Measurements from ENCODE around the gene RNF217.
A peak's percentile ranks its signal among the peaks of the same experiment; 100 is the strongest.

The RNF217 gene

GRCh38 chr6:124983383-124984083, 21.3 kb downstream of the RNF217 start:
- Histone ChIP-seq H3K27me3 (no peaks in the 10 kb centered on the region), H4K20me1 (no peaks in the 10 kb centered on the region), H3K4me3 (no peak overlapping the region), H3K27ac (no peak overlapping the region), H3K9me3 (replicated peaks in 1 of 11) (peaks cover 13 to 20% (median 14%) of the 10 kb centered on the region in 11 experiments), H3K36me3 (peaks cover 0 to 2% (median 0%) of the 10 kb centered on the region in 11 experiments; a peak in 1 of 22 replicates), H3K4me2 (no peak overlapping the region), H3K9ac (no peak overlapping the region), H3K4me1 (peaks cover 0 to 6% (median 0%) of the 10 kb centered on the region in 10 experiments; a peak in 7 of 20 replicates)
- TF ChIP-seq Cebpa-rat (IDR thresholded peaks at IDR 0.05), result no peak

DNA sequence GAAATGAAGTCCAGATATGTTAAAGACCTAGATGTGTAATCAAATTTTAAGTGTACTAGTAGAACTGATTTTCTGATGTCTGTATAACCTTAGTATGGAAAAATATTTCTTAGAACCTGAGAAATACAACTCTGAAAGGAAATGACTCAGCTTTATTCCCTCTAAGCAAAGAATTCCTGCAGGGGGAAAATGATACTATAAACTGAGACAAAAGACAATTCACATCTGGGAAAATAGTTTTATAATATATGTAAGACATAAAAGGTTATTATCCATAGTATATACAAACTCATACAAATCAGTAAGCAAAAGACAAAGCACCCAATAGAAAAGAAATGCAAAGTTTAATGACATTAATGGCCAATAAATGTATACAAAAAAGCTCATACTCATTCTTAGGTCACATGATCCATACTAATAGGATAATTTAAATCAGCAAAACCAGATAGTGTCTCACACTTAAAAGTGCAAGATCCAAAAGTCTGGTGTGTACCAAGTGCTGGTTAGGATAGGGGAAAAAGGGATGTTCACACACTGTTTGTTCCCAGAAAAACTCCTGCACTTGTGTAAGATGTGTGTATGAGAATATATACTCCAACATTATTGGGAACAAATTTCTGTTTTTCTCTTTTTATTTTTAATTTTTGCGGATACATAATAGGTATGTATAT, 22.6 kb downstream of the RNF217 start:
- Histone ChIP-seq H3K36me3 (no peaks in the 10 kb centered on the region), H3K4me3 (no peak overlapping the region), H4K20me1 (no peaks in the 10 kb centered on the region), H3K9me3 (replicated peaks in 1 of 11) (peaks cover under 1 to 7% (median 1%) of the 10 kb centered on the region in 11 experiments; a peak in 16 of 22 replicates), H3K9ac (no peak overlapping the region), H3K27me3 (no peaks in the 10 kb centered on the region), H3K27ac (no peak overlapping the region), H3K4me2 (no peak overlapping the region), H3K4me1 (peaks cover 0 to 6% (median 0%) of the 10 kb centered on the region in 10 experiments; a peak in 7 of 20 replicates)
- no peak for TF ChIP-seq Cebpa-rat (IDR thresholded peaks at IDR 0.05)

DNA sequence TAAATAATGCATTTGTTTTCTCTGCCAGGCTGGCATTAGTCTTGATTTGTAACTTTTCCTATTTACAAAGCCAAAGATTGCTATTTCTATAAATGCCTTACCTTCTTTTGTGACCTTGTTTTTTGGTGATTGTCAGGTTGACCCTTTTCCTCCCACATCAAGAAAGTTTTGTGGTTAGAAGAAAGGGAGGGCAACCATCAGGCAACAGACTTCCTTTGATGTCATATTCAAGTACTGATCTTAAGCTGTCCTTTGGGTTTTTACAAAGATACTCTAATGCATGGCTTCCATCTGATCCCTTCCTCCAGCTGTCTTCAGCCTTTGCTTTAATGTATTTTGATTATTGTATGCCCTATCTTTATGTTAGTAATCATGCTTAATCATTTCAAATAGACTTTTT, 23.9 kb downstream of the RNF217 start:
- H3K4me2 ChIP-seq, result peak overlapping the region in 2 of 11 experiments; percentile 14 to 37; a peak in 1 of 22 replicates
- H3K9me3 ChIP-seq (replicated peaks in 1 of 11), result no peaks in the 10 kb centered on the region
- TF ChIP-seq Cebpa-rat (IDR thresholded peaks at IDR 0.05), result no peak
- H4K20me1 ChIP-seq, result no peaks in the 10 kb centered on the region
- H3K4me1 ChIP-seq, result peaks cover 0 to 6% (median 0%) of the 10 kb centered on the region in 10 experiments; a peak in 7 of 20 replicates
- no peak overlapping the region for H3K4me3 ChIP-seq
- H3K27me3 ChIP-seq, result no peaks in the 10 kb centered on the region
- no peak overlapping the region for H3K9ac ChIP-seq
- no peaks in the 10 kb centered on the region for H3K36me3 ChIP-seq
- no peak overlapping the region for H3K27ac ChIP-seq

GRCh38 chr6:124987291-124987690, 25.1 kb downstream of the RNF217 start:
- no peak for TF ChIP-seq Cebpa-rat (IDR thresholded peaks at IDR 0.05)
- no peak overlapping the region for H3K27ac ChIP-seq
- H4K20me1 ChIP-seq, result no peaks in the 10 kb centered on the region
- H3K4me3 ChIP-seq, result no peak overlapping the region
- no peaks in the 10 kb centered on the region for H3K36me3 ChIP-seq
- H3K27me3 ChIP-seq, result no peaks in the 10 kb centered on the region
- no peak overlapping the region for H3K4me2 ChIP-seq
- peaks cover 0 to 6% (median 0%) of the 10 kb centered on the region in 10 experiments; a peak in 7 of 20 replicates for H3K4me1 ChIP-seq
- no peaks in the 10 kb centered on the region for H3K9me3 ChIP-seq (replicated peaks in 1 of 11)
- H3K9ac ChIP-seq, result no peak overlapping the region

DNA sequence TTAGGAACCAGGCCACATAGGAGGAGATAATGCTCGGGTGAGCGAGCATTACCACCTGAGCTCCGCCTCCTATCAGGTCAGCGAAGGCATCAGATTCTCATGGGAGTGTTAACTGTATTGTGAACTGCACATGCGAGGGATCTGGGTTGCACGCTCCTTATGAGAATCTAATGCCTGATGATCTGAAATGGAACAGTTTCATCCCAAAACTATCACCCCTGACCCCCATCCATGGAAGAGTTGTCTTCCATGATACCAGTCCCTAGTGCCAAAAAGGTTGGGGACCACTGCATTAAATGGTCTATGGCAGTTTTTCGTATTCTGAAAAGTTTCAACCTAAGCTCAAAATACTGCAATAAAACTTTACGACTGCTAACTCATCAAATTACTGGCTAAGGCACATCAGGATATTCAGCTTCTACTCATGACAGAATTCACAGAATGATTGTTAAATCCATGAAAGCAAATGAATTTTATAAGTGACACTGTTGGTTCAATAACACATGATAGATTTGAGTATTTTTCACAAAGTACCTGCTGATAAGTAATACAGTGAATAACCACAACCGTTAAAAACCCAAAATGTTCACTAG, 25.9 kb downstream of the RNF217 start:
- no peak for TF ChIP-seq Cebpa-rat (IDR thresholded peaks at IDR 0.05)
- H3K27ac ChIP-seq, result no peak overlapping the region

GRCh38 chr6:124989136-124989983, 27.1 kb downstream of the RNF217 start:
- H3K27ac ChIP-seq, result no peak overlapping the region
- H3K9ac ChIP-seq, result no peak overlapping the region
- no peak overlapping the region for H3K4me3 ChIP-seq
- no peaks in the 10 kb centered on the region for H3K9me3 ChIP-seq (replicated peaks in 1 of 11)
- no peaks in the 10 kb centered on the region for H4K20me1 ChIP-seq
- H3K4me2 ChIP-seq, result no peak overlapping the region
- peaks cover 0 to 6% (median 0%) of the 10 kb centered on the region in 10 experiments; a peak in 7 of 20 replicates for H3K4me1 ChIP-seq
- no peak for TF ChIP-seq Cebpa-rat (IDR thresholded peaks at IDR 0.05)
- H3K36me3 ChIP-seq, result no peaks in the 10 kb centered on the region
- no peaks in the 10 kb centered on the region for H3K27me3 ChIP-seq

More for the DNA sequence above, 25.9 kb downstream of the RNF217 start:
- no peak overlapping the region for H3K9ac ChIP-seq
- H3K27me3 ChIP-seq, result no peaks in the 10 kb centered on the region
- no peaks in the 10 kb centered on the region for H3K9me3 ChIP-seq (replicated peaks in 1 of 11)
- H4K20me1 ChIP-seq, result no peaks in the 10 kb centered on the region
- no peak overlapping the region for H3K4me3 ChIP-seq
- H3K4me2 ChIP-seq, result no peak overlapping the region
- H3K36me3 ChIP-seq, result no peaks in the 10 kb centered on the region
- peaks cover 0 to 6% (median 0%) of the 10 kb centered on the region in 10 experiments; a peak in 7 of 20 replicates for H3K4me1 ChIP-seq

DNA sequence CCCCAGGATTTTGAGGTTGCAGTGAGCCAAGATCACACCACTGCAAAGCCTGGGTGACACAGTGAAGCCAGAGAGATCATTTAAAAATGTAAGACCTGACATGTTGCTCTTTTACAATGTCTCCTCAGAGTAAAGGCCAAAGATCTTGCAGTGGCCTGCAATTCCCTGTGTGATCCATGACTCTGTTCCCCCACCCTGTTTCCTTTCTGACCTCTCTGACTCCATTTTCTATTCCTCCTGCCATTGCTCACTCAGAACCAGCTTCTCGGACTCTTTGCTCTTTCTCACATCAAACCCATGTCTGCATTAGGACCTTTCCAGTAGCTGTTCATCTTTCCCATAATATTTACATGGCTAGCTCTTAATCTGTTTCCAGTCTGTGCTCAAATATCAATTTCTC, 28.8 kb downstream of the RNF217 start:
- Histone ChIP-seq H3K4me2 (no peak overlapping the region), H4K20me1 (no peaks in the 10 kb centered on the region), H3K4me3 (no peak overlapping the region), H3K27me3 (no peaks in the 10 kb centered on the region), H3K27ac (no peak overlapping the region), H3K4me1 (peaks cover 0 to 5% (median 0%) of the 10 kb centered on the region in 10 experiments; a peak in 7 of 20 replicates), H3K9me3 (replicated peaks in 1 of 11) (no peaks in the 10 kb centered on the region), H3K36me3 (no peaks in the 10 kb centered on the region), H3K9ac (no peak overlapping the region)
- no peak for TF ChIP-seq Cebpa-rat (IDR thresholded peaks at IDR 0.05)

DNA sequence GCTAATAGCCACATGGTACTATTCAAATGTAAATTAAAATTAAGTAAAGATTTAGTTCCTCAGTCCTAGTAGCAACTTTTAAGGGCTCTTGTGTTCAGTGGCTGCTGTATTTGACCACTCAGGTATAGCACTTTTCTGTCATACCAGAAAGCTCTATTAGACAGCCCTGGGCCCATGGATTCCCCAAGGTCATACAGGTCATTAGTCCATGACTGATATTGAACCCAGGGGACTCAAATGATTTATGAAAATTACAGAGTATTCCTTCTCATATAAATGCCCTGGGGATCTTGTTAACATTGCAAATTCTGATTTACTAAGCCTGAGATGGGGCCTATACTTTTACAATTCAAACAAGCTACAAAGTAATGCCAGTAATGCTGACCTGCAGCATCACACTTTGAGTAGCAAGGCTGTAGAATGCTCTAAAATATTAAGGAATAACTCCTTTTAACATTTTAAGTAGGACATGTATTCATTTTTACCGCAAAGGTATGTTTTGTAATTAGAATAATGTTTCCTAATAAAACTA, 29.6 kb downstream of the RNF217 start:
- Histone ChIP-seq H4K20me1 (no peaks in the 10 kb centered on the region), H3K4me2 (no peak overlapping the region), H3K36me3 (no peaks in the 10 kb centered on the region), H3K9ac (no peak overlapping the region), H3K9me3 (replicated peaks in 1 of 11) (no peaks in the 10 kb centered on the region), H3K4me1 (peaks cover 0 to 5% (median 0%) of the 10 kb centered on the region in 10 experiments; a peak in 2 of 20 replicates), H3K27me3 (no peaks in the 10 kb centered on the region), H3K27ac (no peak overlapping the region), H3K4me3 (no peak overlapping the region)
- no peak for TF ChIP-seq Cebpa-rat (IDR thresholded peaks at IDR 0.05)
